ENCODE results near the gene ADTRP.

DNA sequence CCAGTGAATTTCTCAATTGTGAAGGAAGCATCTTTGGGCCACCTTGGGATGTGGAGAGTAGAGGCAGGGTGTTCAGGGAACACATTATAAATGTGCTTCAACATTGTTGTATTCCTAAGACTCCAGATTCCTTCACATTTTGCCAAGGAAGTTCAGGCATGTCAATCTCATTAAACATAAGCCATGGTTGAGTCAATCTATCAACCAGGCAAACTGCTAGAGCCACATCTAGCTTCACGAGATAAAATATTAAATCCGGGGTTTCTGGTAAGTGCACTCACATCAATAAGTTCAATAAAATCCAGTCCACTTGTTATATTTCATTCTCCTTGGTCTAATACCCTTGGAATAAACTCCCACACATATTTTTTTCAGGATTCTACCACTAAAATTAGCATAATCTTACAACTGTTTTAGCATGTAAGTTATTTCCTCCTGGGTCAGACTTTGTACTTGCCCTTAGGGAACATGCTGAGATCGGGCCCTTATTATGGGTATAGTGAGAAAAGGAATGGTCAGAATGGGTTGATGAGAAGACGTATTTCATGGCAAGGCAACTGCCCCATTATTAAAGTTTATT is 93.6 kb downstream of the ADTRP start:
- TF ChIP-seq, protein P1, sequence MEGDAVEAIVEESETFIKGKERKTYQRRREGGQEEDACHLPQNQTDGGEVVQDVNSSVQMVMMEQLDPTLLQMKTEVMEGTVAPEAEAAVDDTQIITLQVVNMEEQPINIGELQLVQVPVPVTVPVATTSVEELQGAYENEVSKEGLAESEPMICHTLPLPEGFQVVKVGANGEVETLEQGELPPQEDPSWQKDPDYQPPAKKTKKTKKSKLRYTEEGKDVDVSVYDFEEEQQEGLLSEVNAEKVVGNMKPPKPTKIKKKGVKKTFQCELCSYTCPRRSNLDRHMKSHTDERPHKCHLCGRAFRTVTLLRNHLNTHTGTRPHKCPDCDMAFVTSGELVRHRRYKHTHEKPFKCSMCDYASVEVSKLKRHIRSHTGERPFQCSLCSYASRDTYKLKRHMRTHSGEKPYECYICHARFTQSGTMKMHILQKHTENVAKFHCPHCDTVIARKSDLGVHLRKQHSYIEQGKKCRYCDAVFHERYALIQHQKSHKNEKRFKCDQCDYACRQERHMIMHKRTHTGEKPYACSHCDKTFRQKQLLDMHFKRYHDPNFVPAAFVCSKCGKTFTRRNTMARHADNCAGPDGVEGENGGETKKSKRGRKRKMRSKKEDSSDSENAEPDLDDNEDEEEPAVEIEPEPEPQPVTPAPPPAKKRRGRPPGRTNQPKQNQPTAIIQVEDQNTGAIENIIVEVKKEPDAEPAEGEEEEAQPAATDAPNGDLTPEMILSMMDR (conservative IDR thresholded peaks at IDR 0.05 in 1 of 2, IDR thresholded peaks at IDR 0.05 in 1 of 2; ENCODE audit: low read depth in 1 of 2, low read length in 2 of 2) = no peak
- no peak for TF ChIP-seq EZH2 (IDR thresholded peaks at IDR 0.05; ENCODE audit: low read length, missing control alignments)
